HG02759 (cell line): Measurements from ENCODE around the gene ZNF593OS.

Experiments used
- ATAC-seq: cut with Tn5 transposase; IDR thresholded peaks from one replicate; pipeline ENCODE4 v1.9.1; 2021; ENCODE audit warnings: mild to moderate bottlenecking, moderate library complexity; ENCODE audit not compliant: unreplicated experiment

The ZNF593OS gene

GRCh38 chr1:26160527-26161414 lies 10.9 kb downstream of the ZNF593OS start:
- no peak for ATAC-seq

GRCh38 chr1:26159743-26160039 lies 11.9 kb downstream of the ZNF593OS start:
- no peak for ATAC-seq

GRCh38 chr1:26158908-26159742 lies 12.5 kb downstream of the ZNF593OS start, which contains the start of gene FAM110D:
Gene FAM110D (plus strand): TSS chr1:26159079. CDS start chr1:26161292, 2,213 bp downstream.
- ATAC-seq, result no peak

- ATAC-seq, result no peak
Observed at GRCh38 chr1:26158271-26158907, 13.2 kb downstream of the ZNF593OS start.

- ATAC-seq, result no peak
Observed at GRCh38 chr1:26156285-26157038, 15.2 kb downstream of the ZNF593OS start.

- ATAC-seq, result no peak
Observed at GRCh38 chr1:26155370-26156284, 16.0 kb downstream of the ZNF593OS start.

GRCh38 chr1:26154750-26155149 lies 16.9 kb downstream of the ZNF593OS start:
- ATAC-seq, result no peak

- ATAC-seq, result no peak
Observed at GRCh38 chr1:26153966-26154532, 17.6 kb downstream of the ZNF593OS start.

- ATAC-seq, result no peak
Observed at GRCh38 chr1:26148887-26149286, 22.7 kb downstream of the ZNF593OS start.

- ATAC-seq, result no peak
Observed at GRCh38 chr1:26145960-26146294, 25.7 kb downstream of the ZNF593OS start.

- no peak for ATAC-seq
Observed at GRCh38 chr1:26145041-26145959, 26.3 kb downstream of the ZNF593OS start.

- ATAC-seq, result no peak
Observed at GRCh38 chr1:26142159-26142558, 29.5 kb downstream of the ZNF593OS start.

- no peak for ATAC-seq
Observed at GRCh38 chr1:26138974-26139558, 32.6 kb downstream of the ZNF593OS start.

GRCh38 chr1:26134466-26134865 lies 37.2 kb downstream of the ZNF593OS start:
- no peak for ATAC-seq

GRCh38 chr1:26132834-26133167 lies 38.8 kb downstream of the ZNF593OS start:
- no peak for ATAC-seq

GRCh38 chr1:26132128-26132833 lies 39.4 kb downstream of the ZNF593OS start:
- ATAC-seq, result no peak

- no peak for ATAC-seq
Observed at GRCh38 chr1:26130695-26131094, 40.9 kb downstream of the ZNF593OS start.

- no peak for ATAC-seq
Observed at GRCh38 chr1:26129778-26130177, 41.9 kb downstream of the ZNF593OS start.
